HepG2 (cell line): ENCODE measurements around the gene SF3B5. TPM values are rescaled to one million over a fixed set of nuclear protein-coding genes. Genes with fewer than 3 reads are reported as not detected.

Experiments used
- AHDC1 ChIP-seq: sonication (generic); formaldehyde crosslinking; IDR thresholded peaks from 2 replicates; pipeline ENCODE4 v1.5.1; 2020; ENCODE audit warnings: mild to moderate bottlenecking, missing genetic modification reagents, borderline replicate concordance
- BATF2 ChIP-seq: sonication (generic); formaldehyde crosslinking; IDR thresholded peaks from 2 replicates; pipeline ENCODE4 v1.8.0; 2022; ENCODE audit warnings: mild to moderate bottlenecking, missing genetic modification reagents, moderate library complexity
- DNMT3B ChIP-seq: conservative IDR thresholded peaks from 2 replicates; pipeline ENCODE4 v1.6.1; 2016; ENCODE audit warnings: missing biosample characterization, control low read depth
- EHMT2 ChIP-seq: fragments of 200-600 bp; sonication (generic); IDR thresholded peaks from 2 replicates; pipeline ENCODE4 v1.7.0; 2017; ENCODE audit warnings: antibody characterized with exemption, low read depth, low read length, borderline replicate concordance
- ESRRA ChIP-seq: sonication (generic); formaldehyde crosslinking; IDR thresholded peaks from 2 replicates; pipeline ENCODE4 v1.5.1; 2020; ENCODE audit warnings: mild to moderate bottlenecking, low read depth, missing genetic modification reagents
- ETS1 ChIP-seq: sonication (generic); formaldehyde crosslinking; IDR thresholded peaks from 2 replicates; pipeline ENCODE4 v1.4.0; 2020; ENCODE audit warnings: missing genetic modification reagents
- HNF1B ChIP-seq: sonication (generic); formaldehyde crosslinking; IDR thresholded peaks from 2 replicates; pipeline ENCODE4 v1.5.1; 2020; ENCODE audit warnings: mild to moderate bottlenecking, moderate library complexity, missing genetic modification reagents
- KAT2B ChIP-seq: fragments of 150-350 bp; IDR thresholded peaks from 2 replicates; pipeline ENCODE4 v1.6.1; 2014; ENCODE audit warnings: low read depth, low read length, borderline replicate concordance
- KMT2B ChIP-seq: IDR thresholded peaks from 2 replicates; pipeline ENCODE4 v1.6.1; 2016; ENCODE audit warnings: missing genetic modification reagents, missing compliant biosample characterization
- MYPOP ChIP-seq: sonication (generic); formaldehyde crosslinking; IDR thresholded peaks from 2 replicates; pipeline ENCODE4 v1.8.1; 2023; ENCODE audit warnings: mild to moderate bottlenecking, moderate library complexity, missing genetic modification reagents
- POLR2A ChIP-seq, 2 experiments: IDR thresholded peaks; 2 replicates each; pipeline ENCODE4 v1.6.1; 2011; ENCODE audit warnings: low read depth in 2 of 2, low read length in 2 of 2, mild to moderate bottlenecking in 1 of 2, moderate library complexity in 1 of 2; ENCODE audit not compliant: insufficient read depth in 1 of 2
- PRMT3 ChIP-seq: sonication (generic); formaldehyde crosslinking; IDR thresholded peaks from 2 replicates; pipeline ENCODE4 v1.8.1; 2022; ENCODE audit warnings: low read depth, mild to moderate bottlenecking, moderate library complexity, missing genetic modification reagents, borderline replicate concordance
- ZNF430 ChIP-seq: sonication (generic); formaldehyde crosslinking; IDR thresholded peaks from 2 replicates; pipeline ENCODE4 v1.9.0; 2021; ENCODE audit warnings: mild to moderate bottlenecking, missing genetic modification reagents
- ZNF431 ChIP-seq: sonication (generic); formaldehyde crosslinking; IDR thresholded peaks from 2 replicates; pipeline ENCODE4 v1.9.0; 2022; ENCODE audit warnings: missing genetic modification reagents, low read depth, mild to moderate bottlenecking, borderline replicate concordance
- polyA plus RNA-seq, 8 experiments: library from polyadenylated mRNA; depleted of rRNA in 3 of 8; stranded (reverse) in 7 of 8; unstranded in 1 of 8; fragments of >200 nt; fragmentation: Illumina TruSeq in 4 of 8; extraction: Trizol in 4 of 8; gene quantifications; 2 replicates each; pipeline versions ENCODE4 v1.2.1 to v1.2.3, GENCODE V29; 2011 to 2016; ENCODE audit warnings: low read depth in 4 of 8, missing spikeins in 1 of 8, mixed read lengths in 1 of 8; ENCODE audit not compliant: insufficient read depth in 1 of 8
- total RNA-seq, 5 experiments: library from RNA; depleted of rRNA; stranded (reverse); fragments of >200 nt; fragmentation: Illumina TruSeq; extraction: Trizol; gene quantifications; 2 replicates each; pipeline ENCODE4 v1.2.3, GENCODE V29; 2016; ENCODE audit warnings: low read depth in 1 of 5
- TF ChIP-seq, protein P1 (sequence below): sonication (generic); formaldehyde crosslinking; IDR thresholded peaks from 2 replicates; pipeline ENCODE4 v1.4.0; 2020; ENCODE audit warnings: mild to moderate bottlenecking, missing genetic modification reagents, borderline replicate concordance

The SF3B5 gene
- total and polyA plus RNA-seq, 2 of the 13 experiments (the other 11 are each of a cell fraction or from before 2014, with no cell fraction given), result 263 to 292 TPM

- peak; percentile 90; the same call in 1 of the 2 replicates for TF ChIP-seq HNF1B (CRISPR knock-in tag)
- TF ChIP-seq, protein P1, sequence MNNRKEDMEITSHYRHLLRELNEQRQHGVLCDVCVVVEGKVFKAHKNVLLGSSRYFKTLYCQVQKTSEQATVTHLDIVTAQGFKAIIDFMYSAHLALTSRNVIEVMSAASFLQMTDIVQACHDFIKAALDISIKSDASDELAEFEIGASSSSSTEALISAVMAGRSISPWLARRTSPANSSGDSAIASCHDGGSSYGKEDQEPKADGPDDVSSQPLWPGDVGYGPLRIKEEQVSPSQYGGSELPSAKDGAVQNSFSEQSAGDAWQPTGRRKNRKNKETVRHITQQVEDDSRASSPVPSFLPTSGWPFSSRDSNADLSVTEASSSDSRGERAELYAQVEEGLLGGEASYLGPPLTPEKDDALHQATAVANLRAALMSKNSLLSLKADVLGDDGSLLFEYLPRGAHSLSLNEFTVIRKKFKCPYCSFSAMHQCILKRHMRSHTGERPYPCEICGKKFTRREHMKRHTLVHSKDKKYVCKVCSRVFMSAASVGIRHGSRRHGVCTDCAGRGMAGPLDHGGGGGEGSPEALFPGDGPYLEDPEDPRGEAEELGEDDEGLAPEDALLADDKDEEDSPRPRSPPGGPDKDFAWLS (CRISPR knock-in tag), result no peak
- TF ChIP-seq EHMT2, result peak; percentile 84; the same call in 1 of the 2 replicates
- TF ChIP-seq ZNF430 (CRISPR knock-in tag), result peak; percentile 40; the same call in 1 of the 2 replicates
- TF ChIP-seq DNMT3B (CRISPR knock-in tag), result peak; percentile 92; the same call in 1 of the 2 replicates
- TF ChIP-seq POLR2A (IDR thresholded peaks at IDR 0.05; ENCODE audit: insufficient read depth in 1 of 2, low read depth in 2 of 2, low read length in 2 of 2), result peak; percentile 99
- TF ChIP-seq MYPOP, result peak; percentile 83; the same call in 1 of the 2 replicates
- TF ChIP-seq ZNF431 (CRISPR knock-in tag), result 0 out of 2 replicates have a peak, but pooled peaks have one; percentile 27
- TF ChIP-seq ETS1 (CRISPR knock-in tag), result no peak
- TF ChIP-seq ESRRA, result peak; percentile 60; the same call in 1 of the 2 replicates
- TF ChIP-seq AHDC1 (CRISPR knock-in tag), result peak; percentile 80
- peak; percentile 90; the same call in 1 of the 2 replicates for TF ChIP-seq PRMT3 (CRISPR knock-in tag)
- peak; percentile 100 for TF ChIP-seq KMT2B (CRISPR knock-in tag)
- TF ChIP-seq KAT2B, result no peak
- TF ChIP-seq BATF2 (CRISPR knock-in tag), result no peak
These were observed at the start of gene SF3B5 (continued) for GRCh38 chr6:144095134-144096002.
